ENCODE measurements around the gene CCT5. TPM values are rescaled to one million over a fixed set of nuclear protein-coding genes. Genes with fewer than 3 reads are reported as not detected.
"Not testable (repeated sequence)": the region's sequence is repeated elsewhere in the genome, so short reads cannot be mapped to it uniquely, and the experiment has no call there.

Gene CCT5
- total RNA-seq, 2 experiments from 2014 or later: 27.4 to 32.0 TPM

DNA sequence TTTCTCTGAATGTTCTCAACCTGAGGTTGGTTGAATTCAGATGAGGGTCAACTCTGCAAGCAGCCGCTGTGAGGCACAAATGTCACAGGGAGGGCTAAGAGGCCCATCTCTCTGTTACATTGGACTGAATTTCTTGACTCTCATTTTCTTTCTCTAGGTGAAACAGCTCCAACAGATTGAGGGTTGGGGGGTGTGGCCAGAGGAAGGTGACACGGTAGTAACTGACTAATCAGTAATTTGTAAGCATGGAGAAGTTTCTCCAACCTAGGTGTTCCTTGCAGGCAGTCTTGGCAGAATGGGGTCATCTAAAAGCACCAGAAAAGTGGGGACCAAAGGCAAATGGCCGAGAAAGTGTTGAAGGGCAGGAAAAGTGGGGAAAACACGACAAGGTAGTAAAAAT, 16.8 kb downstream of the CCT5 start:
- H3K4me1 ChIP-seq (ENCODE audit: insufficient read depth, low read length): no peaks in the 10 kb centered on the region
- H3K4me3 ChIP-seq (ENCODE audit: low read length): no peak overlapping the region
- Mint-ChIP-seq H3K9me3 (no peaks in the 10 kb centered on the region), H3K4me1 (ENCODE audit: low read depth) (no peaks in the 10 kb centered on the region), H3K27ac (no peak overlapping the region), H3K27me3 (no peaks in the 10 kb centered on the region), H3K36me3 (ENCODE audit: low read depth) (peaks cover 43% of the 10 kb centered on the region), H3K4me3 (no peak overlapping the region)
- intact Hi-C loops (cut with DNase I, micrococcal nuclease): no loop called here
- no peak overlapping the region for H3K27ac ChIP-seq (ENCODE audit: low read depth in 1 of 2, low read length in 2 of 2)
- H3K9me3 ChIP-seq (ENCODE audit: control insufficient read depth in 1 of 2, insufficient read depth in 1 of 2, low read length in 2 of 2): no peaks in the 10 kb centered on the region
- ChIA-PET CTCF (no interaction called here), POLR2A (no interaction called here)
- peaks cover 0 to 4% of the 10 kb centered on the region in 2 experiments for H3K27me3 ChIP-seq (ENCODE audit: control insufficient read depth in 1 of 2, insufficient read depth in 2 of 2, low read length in 2 of 2)
- no peak for ATAC-seq (ENCODE audit: poor library complexity)
- H3K36me3 ChIP-seq (ENCODE audit: insufficient read depth, low read length): peaks cover 38% of the 10 kb centered on the region
- TF ChIP-seq, protein P1, sequence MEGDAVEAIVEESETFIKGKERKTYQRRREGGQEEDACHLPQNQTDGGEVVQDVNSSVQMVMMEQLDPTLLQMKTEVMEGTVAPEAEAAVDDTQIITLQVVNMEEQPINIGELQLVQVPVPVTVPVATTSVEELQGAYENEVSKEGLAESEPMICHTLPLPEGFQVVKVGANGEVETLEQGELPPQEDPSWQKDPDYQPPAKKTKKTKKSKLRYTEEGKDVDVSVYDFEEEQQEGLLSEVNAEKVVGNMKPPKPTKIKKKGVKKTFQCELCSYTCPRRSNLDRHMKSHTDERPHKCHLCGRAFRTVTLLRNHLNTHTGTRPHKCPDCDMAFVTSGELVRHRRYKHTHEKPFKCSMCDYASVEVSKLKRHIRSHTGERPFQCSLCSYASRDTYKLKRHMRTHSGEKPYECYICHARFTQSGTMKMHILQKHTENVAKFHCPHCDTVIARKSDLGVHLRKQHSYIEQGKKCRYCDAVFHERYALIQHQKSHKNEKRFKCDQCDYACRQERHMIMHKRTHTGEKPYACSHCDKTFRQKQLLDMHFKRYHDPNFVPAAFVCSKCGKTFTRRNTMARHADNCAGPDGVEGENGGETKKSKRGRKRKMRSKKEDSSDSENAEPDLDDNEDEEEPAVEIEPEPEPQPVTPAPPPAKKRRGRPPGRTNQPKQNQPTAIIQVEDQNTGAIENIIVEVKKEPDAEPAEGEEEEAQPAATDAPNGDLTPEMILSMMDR (IDR thresholded peaks at IDR 0.05): no peak
- DNase-seq: no peak

DNA sequence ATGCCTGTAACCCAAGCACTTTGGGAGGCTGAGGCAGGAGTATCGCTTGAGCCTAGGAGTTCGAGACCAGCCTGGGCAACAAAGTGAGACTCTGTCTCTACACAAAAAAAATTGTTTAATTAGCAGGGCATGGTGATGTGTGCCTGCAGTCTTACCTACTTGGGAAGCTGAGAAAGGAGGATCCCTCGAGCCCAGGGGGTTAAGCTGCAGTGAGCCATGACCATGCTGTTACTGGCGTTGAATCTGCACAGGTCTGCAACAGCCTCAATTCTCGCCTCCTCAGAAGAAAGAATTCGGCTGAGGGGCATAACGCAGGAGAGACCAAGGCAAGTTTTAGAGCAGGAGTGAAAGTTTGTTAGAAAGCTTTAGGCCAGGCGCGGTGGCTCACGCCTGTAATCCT, 18.0 kb downstream of the CCT5 start:
- H3K27me3 Mint-ChIP-seq: no peaks in the 10 kb centered on the region
- intact Hi-C loops (cut with DNase I, micrococcal nuclease): no loop called here
- no peaks in the 10 kb centered on the region for H3K9me3 Mint-ChIP-seq
- TF ChIP-seq, protein P1 (IDR thresholded peaks at IDR 0.05): no peak
- DNase-seq (no peak), ATAC-seq (ENCODE audit: poor library complexity) (no peak)
- peaks cover 0 to 7% of the 10 kb centered on the region in 2 experiments for H3K9me3 ChIP-seq (ENCODE audit: control insufficient read depth in 1 of 2, insufficient read depth in 1 of 2, low read length in 2 of 2)
- no peak overlapping the region for H3K4me3 Mint-ChIP-seq
- no peak overlapping the region for H3K27ac ChIP-seq (ENCODE audit: low read depth in 1 of 2, low read length in 2 of 2)
- no peak overlapping the region for H3K4me3 ChIP-seq (ENCODE audit: low read length)
- peaks cover 3% of the 10 kb centered on the region for H3K4me1 ChIP-seq (ENCODE audit: insufficient read depth, low read length)
- H3K36me3 ChIP-seq (ENCODE audit: insufficient read depth, low read length): peaks cover 26% of the 10 kb centered on the region
- ChIA-PET POLR2A (no interaction called here), CTCF (no interaction called here)
- H3K36me3 Mint-ChIP-seq (ENCODE audit: low read depth): peaks cover 31% of the 10 kb centered on the region
- H3K27ac Mint-ChIP-seq: no peak overlapping the region
- H3K4me1 Mint-ChIP-seq (ENCODE audit: low read depth): no peaks in the 10 kb centered on the region
- H3K27me3 ChIP-seq (ENCODE audit: control insufficient read depth in 1 of 2, insufficient read depth in 2 of 2, low read length in 2 of 2): peaks cover 0 to 4% of the 10 kb centered on the region in 2 experiments

DNA sequence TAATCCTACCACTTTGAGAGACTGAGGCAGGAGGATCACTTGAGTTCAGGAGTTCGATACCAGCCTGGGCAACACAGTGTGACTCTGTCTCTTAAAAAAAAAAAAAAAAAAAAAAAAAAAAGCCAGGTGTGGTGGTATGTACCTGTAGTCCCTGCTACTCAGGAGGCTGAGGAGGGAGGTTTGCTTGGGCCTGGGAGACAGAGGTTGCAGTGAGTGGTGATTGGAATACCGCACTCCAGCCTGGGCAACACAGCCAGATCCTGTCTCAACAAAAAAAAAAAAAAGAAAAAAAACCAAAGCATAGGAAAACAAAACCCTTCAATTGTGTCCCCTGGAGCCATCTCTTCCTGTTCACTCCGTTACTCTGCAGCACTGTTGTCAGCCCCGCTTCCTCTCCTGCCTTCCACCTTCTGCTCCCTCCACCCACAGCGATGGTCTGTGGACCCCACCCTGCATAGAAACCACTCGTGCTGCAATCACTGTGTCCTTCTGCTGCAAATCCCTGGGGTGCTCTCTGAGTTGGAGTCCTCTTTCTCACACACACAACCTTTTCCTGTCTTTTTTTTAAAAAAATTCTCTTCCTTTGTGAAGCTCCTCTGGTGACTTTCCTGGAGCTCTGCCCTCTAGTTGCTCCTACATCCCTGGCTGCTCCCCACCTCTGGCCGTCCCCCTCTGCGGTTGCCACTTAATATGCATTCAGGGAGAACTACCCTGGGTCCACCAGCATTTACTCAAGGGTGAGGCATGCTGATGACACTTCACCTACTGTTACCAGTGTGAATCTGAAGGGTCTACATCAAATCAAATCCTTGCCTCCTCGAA, 22.2 kb downstream of the CCT5 start:
- intact Hi-C loops (cut with DNase I, micrococcal nuclease): no loop called here
- Mint-ChIP-seq H3K4me3 (no peak overlapping the region), H3K4me1 (ENCODE audit: low read depth) (peaks cover 4% of the 10 kb centered on the region), H3K36me3 (ENCODE audit: low read depth) (no peaks in the 10 kb centered on the region), H3K27me3 (no peaks in the 10 kb centered on the region), H3K9me3 (no peaks in the 10 kb centered on the region), H3K27ac (no peak overlapping the region)
- ChIA-PET POLR2A (no interaction called here), CTCF (no interaction called here)
- Histone ChIP-seq H3K4me1 (ENCODE audit: insufficient read depth, low read length) (peaks cover 6% of the 10 kb centered on the region), H3K9me3 (ENCODE audit: control insufficient read depth in 1 of 2, insufficient read depth in 1 of 2, low read length in 2 of 2) (peaks cover 0 to 7% of the 10 kb centered on the region in 2 experiments), H3K27ac (ENCODE audit: low read depth in 1 of 2, low read length in 2 of 2) (no peak overlapping the region), H3K4me3 (ENCODE audit: low read length) (no peak overlapping the region), H3K36me3 (ENCODE audit: insufficient read depth, low read length) (no peaks in the 10 kb centered on the region), H3K27me3 (ENCODE audit: control insufficient read depth in 1 of 2, insufficient read depth in 2 of 2, low read length in 2 of 2) (peaks cover 0 to 4% of the 10 kb centered on the region in 2 experiments)
- TF ChIP-seq, protein P1 (IDR thresholded peaks at IDR 0.05): no peak
- DNase-seq: no peak
- no peak for ATAC-seq (ENCODE audit: poor library complexity)

- H3K27me3 Mint-ChIP-seq; intact Hi-C loops (cut with DNase I, micrococcal nuclease); H3K36me3 ChIP-seq (ENCODE audit: insufficient read depth, low read length); POLR2A ChIA-PET; H3K4me1 ChIP-seq (ENCODE audit: insufficient read depth, low read length); H3K4me3 Mint-ChIP-seq; DNase-seq; CTCF ChIA-PET; H3K27me3 ChIP-seq (ENCODE audit: control insufficient read depth in 1 of 2, insufficient read depth in 2 of 2, low read length in 2 of 2); H3K4me1 Mint-ChIP-seq (ENCODE audit: low read depth); H3K27ac ChIP-seq (ENCODE audit: low read depth in 1 of 2, low read length in 2 of 2); H3K4me3 ChIP-seq (ENCODE audit: low read length); H3K9me3 Mint-ChIP-seq; H3K9me3 ChIP-seq (ENCODE audit: control insufficient read depth in 1 of 2, insufficient read depth in 1 of 2, low read length in 2 of 2); H3K27ac Mint-ChIP-seq; ATAC-seq (ENCODE audit: poor library complexity); H3K36me3 Mint-ChIP-seq (ENCODE audit: low read depth): not testable (repeated sequence)
Observed at GRCh38 chr5:10272875-10273209, 22.8 kb downstream of the CCT5 start.

Data from CD4-positive, alpha-beta T cell (primary cell).